Measurements from ENCODE around the gene DPEP1.

DNA sequence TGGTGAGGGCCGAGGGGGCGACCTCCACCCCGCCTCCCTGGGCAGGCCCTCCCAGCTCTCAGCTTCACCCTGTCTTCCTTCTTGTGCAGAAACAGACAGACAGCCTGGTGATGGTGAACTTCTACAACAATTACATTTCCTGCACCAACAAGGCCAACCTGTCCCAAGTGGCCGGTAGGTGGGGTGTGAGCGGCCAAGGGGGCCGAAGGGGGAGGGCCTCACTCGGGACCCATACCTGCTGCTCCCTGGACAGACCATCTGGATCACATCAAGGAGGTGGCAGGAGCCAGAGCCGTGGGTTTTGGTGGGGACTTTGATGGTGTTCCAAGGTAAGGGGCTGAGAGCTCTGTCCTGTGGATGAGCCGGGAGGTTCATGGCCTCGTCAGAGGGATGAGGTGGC is 23.9 kb downstream of the DPEP1 start:
- TF ChIP-seq, protein P1, sequence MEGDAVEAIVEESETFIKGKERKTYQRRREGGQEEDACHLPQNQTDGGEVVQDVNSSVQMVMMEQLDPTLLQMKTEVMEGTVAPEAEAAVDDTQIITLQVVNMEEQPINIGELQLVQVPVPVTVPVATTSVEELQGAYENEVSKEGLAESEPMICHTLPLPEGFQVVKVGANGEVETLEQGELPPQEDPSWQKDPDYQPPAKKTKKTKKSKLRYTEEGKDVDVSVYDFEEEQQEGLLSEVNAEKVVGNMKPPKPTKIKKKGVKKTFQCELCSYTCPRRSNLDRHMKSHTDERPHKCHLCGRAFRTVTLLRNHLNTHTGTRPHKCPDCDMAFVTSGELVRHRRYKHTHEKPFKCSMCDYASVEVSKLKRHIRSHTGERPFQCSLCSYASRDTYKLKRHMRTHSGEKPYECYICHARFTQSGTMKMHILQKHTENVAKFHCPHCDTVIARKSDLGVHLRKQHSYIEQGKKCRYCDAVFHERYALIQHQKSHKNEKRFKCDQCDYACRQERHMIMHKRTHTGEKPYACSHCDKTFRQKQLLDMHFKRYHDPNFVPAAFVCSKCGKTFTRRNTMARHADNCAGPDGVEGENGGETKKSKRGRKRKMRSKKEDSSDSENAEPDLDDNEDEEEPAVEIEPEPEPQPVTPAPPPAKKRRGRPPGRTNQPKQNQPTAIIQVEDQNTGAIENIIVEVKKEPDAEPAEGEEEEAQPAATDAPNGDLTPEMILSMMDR (IDR thresholded peaks at IDR 0.05) = no peak
- TF ChIP-seq POLR2AphosphoS5 (IDR thresholded peaks at IDR 0.05) = no peak

Measured in sigmoid colon (tissue), 4 donors.